GM12878 (cell line): ENCODE results near the gene CNOT2. TPM values are rescaled to one million over a fixed set of nuclear protein-coding genes. Genes with fewer than 3 reads are reported as not detected.

Experiments used
- ATAC-seq: fragments of 200-7000 bp; cut with Tn5 transposase; 3 replicates; pipeline ENCODE4 v1.9.1; 2020; ENCODE audit warnings: mild to moderate bottlenecking, moderate library complexity
- BruUV-seq: library from RNA; stranded (reverse); fragments of 400-500 nt; replicated peaks from 2 replicates; lab custom pipeline; 2021; lab: Mats Ljungman, UMichigan
- CTCF ChIA-PET: fragments of 300-600 bp; sonication (Branson Sonifier 250); formaldehyde crosslinking; extraction: SDS; loops from one replicate; lab custom pipeline; 2021; ENCODE audit warnings: inconsistent platforms; lab: Yijun Ruan, JAX
- POLR2A ChIA-PET: fragments of 350-600 bp; formaldehyde crosslinking; extraction: SDS; loops from one replicate; lab custom pipeline; 2021; ENCODE audit warnings: inconsistent platforms; lab: Charles Lee
- RAD21 ChIA-PET: fragments of 300-600 bp; sonication (Branson Sonifier 250); formaldehyde crosslinking; loops from one replicate; lab custom pipeline; 2023; ENCODE audit warnings: antibody characterized with exemption; ENCODE audit not compliant: unreplicated experiment; lab: Charles Lee
- SMC1A ChIA-PET: fragments of 300-600 bp; sonication (Branson Sonifier 250); formaldehyde crosslinking; loops from one replicate; lab custom pipeline; 2023; ENCODE audit not compliant: unreplicated experiment, uncharacterized antibody; lab: Charles Lee
- DNase-seq: peaks from one replicate; pipeline ENCODE4 v3.0.0-alpha.2; 2011; ENCODE audit warnings: low read depth, low spot score
- FAIRE-seq: peaks from 3 replicates; lab custom pipeline; 2011; peaks lifted over from hg19 to GRCh38; lab: Jason Lieb, UNC
- H2AFZ ChIP-seq: 2 replicates; pipeline ENCODE4 v1.6.0; 2011; ENCODE audit warnings: low read depth, low read length, control low read depth; ENCODE audit not compliant: control insufficient read depth
- H3K27ac ChIP-seq: 2 replicates; pipeline ENCODE4 v1.5.1; 2011; ENCODE audit warnings: control low read depth; ENCODE audit not compliant: control insufficient read depth, insufficient read depth
- H3K27me3 ChIP-seq, 2 experiments: replicated peaks in 1 of 2; 2 replicates each; pipeline versions ENCODE4 v1.6.0 to v1.6.1; 2011; ENCODE audit warnings: low read length in 1 of 2; ENCODE audit not compliant: control insufficient read depth in 2 of 2, insufficient read depth in 2 of 2
- H3K36me3 ChIP-seq, 2 experiments: 2 replicates each; pipeline ENCODE4 v1.5.1; 2011; ENCODE audit warnings: low read length in 1 of 2; ENCODE audit not compliant: control insufficient read depth in 2 of 2, insufficient read depth in 2 of 2
- H3K4me1 ChIP-seq: 2 replicates; pipeline ENCODE4 v1.6.1; 2011; ENCODE audit warnings: mild to moderate bottlenecking, low read length, moderate library complexity, mixed read lengths; ENCODE audit not compliant: control insufficient read depth, insufficient read depth
- H3K4me2 ChIP-seq: 2 replicates; pipeline ENCODE4 v1.6.0; 2011; ENCODE audit warnings: control low read depth; ENCODE audit not compliant: control insufficient read depth, insufficient read depth
- H3K4me3 ChIP-seq: fragments of 200-600 bp; sonication (generic); 2 replicates; pipeline ENCODE4 v1.5.1; 2016
- H3K79me2 ChIP-seq: 2 replicates; pipeline ENCODE4 v1.6.0; 2011; ENCODE audit warnings: low read length; ENCODE audit not compliant: control insufficient read depth, insufficient read depth
- H3K9ac ChIP-seq: 2 replicates; pipeline ENCODE4 v1.8.0; 2011; ENCODE audit warnings: low read length, control low read depth, mixed read lengths; ENCODE audit not compliant: control insufficient read depth, insufficient read depth
- H3K9me3 ChIP-seq: replicated peaks from 3 replicates; pipeline ENCODE4 v1.5.1; 2011; ENCODE audit warnings: mild to moderate bottlenecking, low read length; ENCODE audit not compliant: control insufficient read depth, insufficient read depth
- H4K20me1 ChIP-seq: 2 replicates; pipeline ENCODE4 v1.6.0; 2011; ENCODE audit not compliant: control insufficient read depth, insufficient read depth
- E2F4 ChIP-seq: IDR thresholded peaks from 2 replicates; pipeline ENCODE4 v1.6.1; 2012; ENCODE audit warnings: low read depth, low read length, improper control_type of control experiment
- E2F8 ChIP-seq: fragments of 450-650 bp; IDR thresholded peaks from 2 replicates; pipeline ENCODE4 v1.6.1; 2018; ENCODE audit warnings: mild to moderate bottlenecking, low read depth, moderate library complexity; ENCODE audit not compliant: partially characterized antibody
- MEF2B ChIP-seq: fragments of 450-650 bp; IDR thresholded peaks from 2 replicates; pipeline ENCODE4 v1.6.1; 2018; ENCODE audit warnings: mild to moderate bottlenecking, moderate library complexity; ENCODE audit not compliant: partially characterized antibody, poor library complexity, severe bottlenecking
- MTA2 ChIP-seq: fragments of 450-650 bp; IDR thresholded peaks from 2 replicates; pipeline ENCODE4 v1.6.1; 2016; ENCODE audit warnings: low read depth, mild to moderate bottlenecking, moderate library complexity
- NFYA ChIP-seq: IDR thresholded peaks from 2 replicates; pipeline ENCODE4 v1.6.1; 2011; ENCODE audit warnings: low read depth, mild to moderate bottlenecking, low read length, improper control_type of control experiment, borderline replicate concordance
- POLR2AphosphoS5 ChIP-seq: IDR thresholded peaks from 2 replicates; pipeline ENCODE4 v1.6.1; 2011; ENCODE audit warnings: mild to moderate bottlenecking, low read length, inconsistent platforms
- REST ChIP-seq: IDR thresholded peaks from 2 replicates; pipeline ENCODE4 v1.6.1; 2012; ENCODE audit warnings: mild to moderate bottlenecking, low read depth, low read length
- RUNX3 ChIP-seq: IDR thresholded peaks from 2 replicates; pipeline ENCODE4 v1.6.1; 2012; ENCODE audit warnings: low read length, inconsistent platforms
- SUPT20H ChIP-seq: IDR thresholded peaks from 2 replicates; pipeline ENCODE4 v1.6.1; 2011; ENCODE audit warnings: low read depth, mild to moderate bottlenecking, low read length, moderate library complexity, borderline replicate concordance; ENCODE audit not compliant: control insufficient read depth
- ZNF274 ChIP-seq: IDR thresholded peaks from one replicate; pipeline ENCODE4 v1.8.0; 2011; ENCODE audit not compliant: insufficient read length, insufficient read depth
- WGBS: methylation state at CpG from one replicate; pipeline ENCODE4 v1.1.6; 2016; ENCODE audit warnings: low lambda C conversion rate; ENCODE audit not compliant: insufficient replicate concordance, insufficient coverage; ENCODE audit errors: missing lambda C conversion rate; 5-methylcytosine and 5-hydroxymethylcytosine counted together
- in situ Hi-C: fragments of 300-500 bp; cut with MboI; formaldehyde crosslinking; loops from 9 replicates; pipeline ENCODE4 v1.14.3; 2018; ENCODE audit warnings: mixed read lengths
- intact Hi-C: fragments of 100-400 bp; cut with micrococcal nuclease; formaldehyde crosslinking; loops from one replicate; pipeline ENCODE4 v1.14.2; 2022; ENCODE audit not compliant: unreplicated experiment
- polyA plus RNA-seq, 11 experiments: library from polyadenylated mRNA; depleted of rRNA in 4 of 11; unstranded in 6 of 11; stranded (reverse) in 5 of 11; fragments of >200 nt; fragmentation: Nextera tagmentation in 4 of 11; fragmentation: Illumina TruSeq in 1 of 11; extraction: Ambion mirVana in 4 of 11; extraction: Trizol in 1 of 11; gene quantifications; 1 replicate in 1 of 11; 2 replicates in 10 of 11; pipeline versions ENCODE4 v1.2.1 to v1.2.3, GENCODE V29; 2011 to 2016; ENCODE audit warnings: inconsistent platforms in 2 of 11, missing spikeins in 2 of 11, low read depth in 1 of 11
- total RNA-seq, 4 experiments: library from RNA; depleted of rRNA in 3 of 4; stranded (reverse); fragments of >200 nt in 3 of 4; fragmentation: Illumina TruSeq in 1 of 4; extraction: Trizol in 1 of 4; gene quantifications; 2 replicates each; pipeline versions ENCODE4 v1.2.1 to v1.2.3, GENCODE V29; 2013 to 2021
- TF ChIP-seq, protein P1 (sequence below): fragments of 450-650 bp; IDR thresholded peaks from 2 replicates; pipeline ENCODE4 v1.6.1; 2017; ENCODE audit warnings: mild to moderate bottlenecking, low read depth, inconsistent platforms; ENCODE audit not compliant: poor library complexity, severe bottlenecking

CNOT2 gene
- total and polyA plus RNA-seq, 10 of the 15 experiments (the other 5 are each of a cell fraction or from before 2014, with no cell fraction given) = 37.9 to 127 (median 82.4) TPM

DNA sequence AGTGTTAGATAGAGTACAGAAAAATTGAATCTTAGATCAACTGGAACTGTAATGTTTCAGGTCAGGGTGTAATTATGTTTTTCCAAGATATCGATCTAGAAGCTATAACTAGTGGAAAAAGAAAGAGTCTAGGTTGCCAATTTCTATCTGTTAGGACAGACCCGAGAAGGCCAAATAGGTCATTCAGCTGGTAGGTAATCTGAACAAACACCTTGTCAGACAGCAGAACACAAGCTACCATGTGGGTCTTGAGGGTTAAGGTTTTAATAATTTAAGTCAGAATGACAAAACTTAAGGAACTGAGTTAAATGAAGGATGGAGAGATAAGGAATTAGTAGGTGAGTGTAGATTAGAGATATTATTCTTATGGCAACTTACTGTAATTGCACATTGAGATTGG is 78.0 kb downstream of the CNOT2 start (continued):
- TF ChIP-seq, protein P1, sequence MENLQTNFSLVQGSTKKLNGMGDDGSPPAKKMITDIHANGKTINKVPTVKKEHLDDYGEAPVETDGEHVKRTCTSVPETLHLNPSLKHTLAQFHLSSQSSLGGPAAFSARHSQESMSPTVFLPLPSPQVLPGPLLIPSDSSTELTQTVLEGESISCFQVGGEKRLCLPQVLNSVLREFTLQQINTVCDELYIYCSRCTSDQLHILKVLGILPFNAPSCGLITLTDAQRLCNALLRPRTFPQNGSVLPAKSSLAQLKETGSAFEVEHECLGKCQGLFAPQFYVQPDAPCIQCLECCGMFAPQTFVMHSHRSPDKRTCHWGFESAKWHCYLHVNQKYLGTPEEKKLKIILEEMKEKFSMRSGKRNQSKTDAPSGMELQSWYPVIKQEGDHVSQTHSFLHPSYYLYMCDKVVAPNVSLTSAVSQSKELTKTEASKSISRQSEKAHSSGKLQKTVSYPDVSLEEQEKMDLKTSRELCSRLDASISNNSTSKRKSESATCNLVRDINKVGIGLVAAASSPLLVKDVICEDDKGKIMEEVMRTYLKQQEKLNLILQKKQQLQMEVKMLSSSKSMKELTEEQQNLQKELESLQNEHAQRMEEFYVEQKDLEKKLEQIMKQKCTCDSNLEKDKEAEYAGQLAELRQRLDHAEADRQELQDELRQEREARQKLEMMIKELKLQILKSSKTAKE = no peak
- no peak for TF ChIP-seq SUPT20H
- no peak for TF ChIP-seq REST
- TF ChIP-seq POLR2AphosphoS5 = no peak
- no peak for TF ChIP-seq RUNX3
- TF ChIP-seq ZNF274 = no peak

GRCh38 chr12:70327541-70327940 is 84.3 kb downstream of the CNOT2 start:
- ATAC-seq = no peak
- Histone ChIP-seq H3K4me1 (no peaks in the 10 kb centered on the region), H3K9ac (no peak overlapping the region), H4K20me1 (no peaks in the 10 kb centered on the region), H3K4me3 (no peak overlapping the region), H3K79me2 (no peaks in the 10 kb centered on the region; the same call in 1 of the 2 replicates), H3K36me3 (peaks cover 0 to 3% of the 10 kb centered on the region in 2 experiments; a peak in 2 of 4 replicates), H3K27ac (no peak overlapping the region), H3K4me2 (no peak overlapping the region), H3K9me3 (no peaks in the 10 kb centered on the region), H3K27me3 (no peaks in the 10 kb centered on the region), H2AFZ (no peak overlapping the region)
- WGBS = 100% methylated on average over 2 of the region's 2 CpGs
- DNase-seq = no peak
- ChIA-PET SMC1A (interaction anchor here (1.4 kb wide), 1 partner anchor 21 kb away, joined by 4 read pairs; no protein-coding TSS in a partner anchor), POLR2A (no interaction called here), RAD21 (no interaction called here), CTCF (no interaction called here)
- in situ Hi-C loops (no loop called here), intact Hi-C loops (no loop called here)
- no TSS peak for BruUV-seq
- no peak for FAIRE-seq
- TF ChIP-seq RUNX3 (no peak), MEF2B (no peak), NFYA (no peak), E2F8 (no peak), MTA2 (no peak), E2F4 (no peak)
